ENCODE measurements around the gene KCTD2. TPM values are rescaled to one million over a fixed set of nuclear protein-coding genes. Genes with fewer than 3 reads are reported as not detected.
"Not testable (repeated sequence)": the region's sequence is repeated elsewhere in the genome, so short reads cannot be mapped to it uniquely, and the experiment has no call there.

KCTD2 gene
- total and polyA plus RNA-seq, 8 donors, result 9.9 to 25.8 (median 12.3) TPM

GRCh38 chr17:75036643-75037268 is 10.3 kb upstream of the KCTD2 start:
- WGBS, 5 donors, result 49 to 60% (median 55%) methylated on average over 27 of the region's 27 CpGs
- TF ChIP-seq POLR2AphosphoS5 (IDR thresholded peaks at IDR 0.05), result peak in 2 of 3 donors; percentile 17 to 66
- no peak for TF ChIP-seq EP300 (IDR thresholded peaks at IDR 0.05)
- TF ChIP-seq POLR2A (IDR thresholded peaks at IDR 0.05), result no peak
- no peak overlapping the region for H3K4me3 ChIP-seq
- no peaks in the 10 kb centered on the region for H3K27me3 ChIP-seq
- peaks cover 35 to 41% (median 39%) of the 10 kb centered on the region in 4 donors for H3K36me3 ChIP-seq
- peak overlapping the region; percentile 9 to 95 (median 90) for H3K27ac ChIP-seq
- H3K9me3 ChIP-seq, result no peaks in the 10 kb centered on the region
- H3K4me1 ChIP-seq, result peaks cover 28 to 53% (median 48%) of the 10 kb centered on the region in 4 donors
- intact Hi-C loops (cut with DNase I; ENCODE audit: low total_unique reads), result no loop called here
- peak; percentile 85 to 89 for DNase-seq

- no peak overlapping the region for H3K4me3 ChIP-seq
- intact Hi-C loops (cut with DNase I; ENCODE audit: low total_unique reads), result no loop called here
- peaks cover 13 to 28% (median 24%) of the 10 kb centered on the region in 4 donors for H3K4me1 ChIP-seq
- H3K27ac ChIP-seq, result no peak overlapping the region
- DNase-seq, result no peak
- H3K36me3 ChIP-seq, result peaks cover 39 to 53% (median 47%) of the 10 kb centered on the region in 4 donors
- no peaks in the 10 kb centered on the region for H3K9me3 ChIP-seq
- no peak for TF ChIP-seq EP300 (IDR thresholded peaks at IDR 0.05)
- no peak for TF ChIP-seq POLR2A (IDR thresholded peaks at IDR 0.05)
- no peak for TF ChIP-seq POLR2AphosphoS5 (IDR thresholded peaks at IDR 0.05)
- no peak for TF ChIP-seq CTCF (IDR thresholded peaks at IDR 0.05)
- H3K27me3 ChIP-seq, result no peaks in the 10 kb centered on the region
- 86 to 92% (median 88%) methylated on average over 5 of the region's 5 CpGs for WGBS, 5 donors
These were observed 7.8 kb upstream of the KCTD2 start for GRCh38 chr17:75039238-75039637.

DNA sequence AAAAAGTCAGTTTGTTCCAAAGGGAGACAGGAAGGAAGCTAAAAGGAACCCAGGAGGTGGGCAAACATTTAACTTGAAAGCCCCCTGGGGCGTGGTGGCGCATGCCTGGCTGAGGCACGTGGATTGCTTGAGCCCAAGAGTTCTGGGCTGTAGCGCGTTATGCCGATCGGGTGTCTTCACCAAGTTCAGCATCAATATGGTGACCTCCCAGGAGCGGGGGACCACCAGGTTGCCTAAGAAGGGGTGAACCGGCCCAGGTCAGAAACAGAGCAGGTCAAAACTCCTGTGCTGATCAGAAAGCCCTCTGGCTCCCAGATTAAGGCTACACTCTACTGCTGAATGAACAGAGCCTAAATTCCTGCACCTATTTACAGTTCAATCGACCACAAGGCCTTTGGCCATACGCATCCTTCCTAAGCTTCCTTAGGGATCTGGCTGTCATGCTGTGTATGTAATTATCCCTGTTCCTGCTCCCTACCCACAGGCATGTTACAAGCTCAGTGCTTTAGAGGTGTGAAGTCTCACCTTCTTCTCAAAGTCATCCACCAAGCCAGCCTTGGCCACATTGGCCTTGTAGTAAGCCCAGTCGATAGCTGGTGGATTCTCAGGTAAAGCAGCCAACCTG is 5.3 kb upstream of the KCTD2 start:
- Histone ChIP-seq H3K4me1 (peaks cover 7 to 23% (median 16%) of the 10 kb centered on the region in 4 donors), H3K27me3 (no peaks in the 10 kb centered on the region), H3K9me3 (no peaks in the 10 kb centered on the region), H3K4me3 (no peak overlapping the region), H3K27ac (no peak overlapping the region), H3K36me3 (peaks cover 39 to 53% (median 47%) of the 10 kb centered on the region in 4 donors)
- no peak for DNase-seq
- WGBS, 5 donors, result 79 to 90% (median 83%) methylated on average over 11 to 12 of the region's 12 CpGs
- no peak for TF ChIP-seq CTCF (IDR thresholded peaks at IDR 0.05)
- TF ChIP-seq POLR2A (IDR thresholded peaks at IDR 0.05), result no peak
- TF ChIP-seq EP300 (IDR thresholded peaks at IDR 0.05), result no peak
- TF ChIP-seq POLR2AphosphoS5 (IDR thresholded peaks at IDR 0.05), result no peak
- intact Hi-C loops (cut with DNase I; ENCODE audit: low total_unique reads), result no loop called here

- intact Hi-C loops (cut with DNase I; ENCODE audit: low total_unique reads); H3K27me3 ChIP-seq; H3K27ac ChIP-seq; H3K9me3 ChIP-seq; H3K4me3 ChIP-seq; DNase-seq: not testable (repeated sequence)
- H3K4me1 ChIP-seq, result peaks cover 19 to 35% (median 28%) of the 10 kb centered on the region in 4 donors
- 61 to 74% (median 71%) methylated on average over 5 of the region's 5 CpGs for WGBS, 5 donors
- peaks cover 33 to 42% (median 38%) of the 10 kb centered on the region in 4 donors for H3K36me3 ChIP-seq
These were observed 3.2 kb upstream of the KCTD2 start for GRCh38 chr17:75043789-75044188.

DNA sequence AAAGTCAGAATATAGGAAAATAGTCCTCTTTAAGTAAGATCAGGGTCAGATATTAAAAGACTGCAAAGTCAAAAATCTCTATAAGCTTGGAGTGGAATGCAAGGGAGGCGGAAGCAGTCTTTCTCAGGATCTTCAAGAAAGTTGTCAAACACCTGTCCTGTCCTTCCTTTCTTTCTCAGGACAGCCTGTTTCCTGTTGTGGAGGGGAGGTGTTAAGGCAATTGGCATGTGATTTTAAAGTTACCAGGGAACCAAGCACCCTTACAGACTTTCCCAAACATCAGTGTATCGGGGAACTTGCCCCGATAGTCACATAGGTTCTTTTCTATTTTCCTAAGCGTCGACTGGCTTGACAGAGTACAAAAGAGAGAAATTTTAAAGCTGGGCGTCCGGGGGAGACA is 2.3 kb upstream of the KCTD2 start:
- WGBS, 5 donors, result 72 to 89% (median 81%) methylated on average over 7 of the region's 7 CpGs
- H3K27me3 ChIP-seq, result no peaks in the 10 kb centered on the region
- H3K9me3 ChIP-seq, result no peaks in the 10 kb centered on the region
- peaks cover 24 to 38% (median 34%) of the 10 kb centered on the region in 4 donors for H3K36me3 ChIP-seq
- H3K27ac ChIP-seq, result no peak overlapping the region
- TF ChIP-seq POLR2AphosphoS5 (IDR thresholded peaks at IDR 0.05) (no peak), CTCF (IDR thresholded peaks at IDR 0.05) (no peak), EP300 (IDR thresholded peaks at IDR 0.05) (no peak), POLR2A (IDR thresholded peaks at IDR 0.05) (no peak)
- peaks cover 20 to 42% (median 33%) of the 10 kb centered on the region in 4 donors for H3K4me1 ChIP-seq
- DNase-seq, result no peak
- intact Hi-C loops (cut with DNase I; ENCODE audit: low total_unique reads), result no loop called here
- no peak overlapping the region for H3K4me3 ChIP-seq

DNA sequence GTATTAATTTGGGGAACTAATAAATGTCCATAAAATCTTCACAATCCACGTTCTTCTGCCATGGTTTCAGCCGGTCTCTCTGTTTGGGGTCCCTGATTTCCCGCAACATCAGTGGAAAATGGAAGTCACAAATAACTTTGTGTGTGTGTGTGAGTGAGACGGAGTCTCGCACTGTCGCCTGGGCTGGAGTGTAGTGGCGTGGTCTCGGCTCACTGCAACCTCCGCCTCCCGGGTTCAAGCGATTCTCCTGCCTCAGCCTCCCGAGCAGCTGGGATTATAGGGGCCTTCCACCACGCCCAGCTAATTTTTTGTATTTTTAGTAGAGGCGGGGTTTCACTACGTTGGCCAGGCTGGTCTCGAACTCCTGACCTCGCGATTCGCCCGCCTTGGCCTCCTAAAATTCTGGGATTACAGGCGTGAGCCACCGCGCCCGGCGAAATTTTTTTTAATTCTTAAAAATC is 1.0 kb upstream of the KCTD2 start:
- H3K9me3 ChIP-seq; intact Hi-C loops (cut with DNase I; ENCODE audit: low total_unique reads); DNase-seq; H3K27me3 ChIP-seq: not testable (repeated sequence)
- peak overlapping the region; percentile 79 to 96 (median 94) for H3K4me3 ChIP-seq
- H3K36me3 ChIP-seq, result peaks cover 12 to 38% (median 34%) of the 10 kb centered on the region in 4 donors
- H3K27ac ChIP-seq, result peak overlapping the region in 4 of 5 donors; percentile 96 to 99 (median 97)
- H3K4me1 ChIP-seq, result peaks cover 20 to 44% (median 33%) of the 10 kb centered on the region in 4 donors
- WGBS, 5 donors, result 13 to 23% (median 16%) methylated on average over 25 of the region's 25 CpGs

Data from stomach (tissue), 9 donors.